Measurements from ENCODE around the gene TIGD2. TPM values are rescaled to one million over a fixed set of nuclear protein-coding genes. Genes with fewer than 3 reads are reported as not detected.
"Not testable (repeated sequence)": the region's sequence is repeated elsewhere in the genome, so short reads cannot be mapped to it uniquely, and the experiment has no call there.

The TIGD2 gene
- total and polyA plus RNA-seq, 7 donors, result 1.4 to 3.3 (median 2.3) TPM

- no peaks in the 10 kb centered on the region for H3K27me3 ChIP-seq
- DNase-seq, result no peak
- H3K4me3 ChIP-seq, result no peak overlapping the region
- WGBS, 2 donors, result 37 to 67% methylated on average over 3 of the region's 3 CpGs
- H3K27ac ChIP-seq, result no peak overlapping the region
- intact Hi-C loops (cut with DNase I), result no loop called here
- no peaks in the 10 kb centered on the region for H3K4me1 ChIP-seq
- H3K36me3 ChIP-seq, result no peaks in the 10 kb centered on the region
- no peaks in the 10 kb centered on the region for H3K9me3 ChIP-seq
- TF ChIP-seq POLR2AphosphoS5 (IDR thresholded peaks at IDR 0.05), result no peak
- TF ChIP-seq EP300 (IDR thresholded peaks at IDR 0.05), result no peak
- TF ChIP-seq POLR2A (IDR thresholded peaks at IDR 0.05), result no peak
- TF ChIP-seq CTCF (IDR thresholded peaks at IDR 0.05), result no peak
Measured at GRCh38 chr4:89136525-89136924, 25.2 kb downstream of the TIGD2 start.

- intact Hi-C loops (cut with DNase I), result no loop called here
- no peaks in the 10 kb centered on the region for H3K36me3 ChIP-seq
- no peaks in the 10 kb centered on the region for H3K27me3 ChIP-seq
- H3K4me1 ChIP-seq, result no peaks in the 10 kb centered on the region
- TF ChIP-seq EP300 (IDR thresholded peaks at IDR 0.05) (no peak), POLR2A (IDR thresholded peaks at IDR 0.05) (no peak), CTCF (IDR thresholded peaks at IDR 0.05) (no peak), POLR2AphosphoS5 (IDR thresholded peaks at IDR 0.05) (no peak)
- no peak overlapping the region for H3K4me3 ChIP-seq
- 92 to 96% methylated on average over 5 of the region's 5 CpGs for WGBS, 2 donors
- no peak for DNase-seq
- H3K9me3 ChIP-seq, result no peaks in the 10 kb centered on the region
- no peak overlapping the region for H3K27ac ChIP-seq
Measured at GRCh38 chr4:89137231-89137630, 25.9 kb downstream of the TIGD2 start.

- no peaks in the 10 kb centered on the region for H3K4me1 ChIP-seq
- H3K27ac ChIP-seq, result no peak overlapping the region
- no peaks in the 10 kb centered on the region for H3K27me3 ChIP-seq
- no peaks in the 10 kb centered on the region for H3K9me3 ChIP-seq
- H3K36me3 ChIP-seq, result no peaks in the 10 kb centered on the region
- intact Hi-C loops (cut with DNase I), result no loop called here
- 94 to 95% methylated on average over 12 of the region's 12 CpGs for WGBS, 2 donors
- H3K4me3 ChIP-seq, result no peak overlapping the region
- no peak for DNase-seq
- TF ChIP-seq EP300 (IDR thresholded peaks at IDR 0.05) (no peak), POLR2A (IDR thresholded peaks at IDR 0.05) (no peak)
Measured at GRCh38 chr4:89137695-89138094, 26.4 kb downstream of the TIGD2 start.

GRCh38 chr4:89140168-89140759 is 28.9 kb downstream of the TIGD2 start:
- Histone ChIP-seq H3K4me1 (no peaks in the 10 kb centered on the region), H3K27me3 (no peaks in the 10 kb centered on the region), H3K4me3 (no peak overlapping the region), H3K36me3 (no peaks in the 10 kb centered on the region), H3K27ac (no peak overlapping the region), H3K9me3 (no peaks in the 10 kb centered on the region)
- no peak for DNase-seq
- intact Hi-C loops (cut with DNase I), result no loop called here
- WGBS, 2 donors, result 90 to 93% methylated on average over 6 of the region's 6 CpGs
- TF ChIP-seq EP300 (IDR thresholded peaks at IDR 0.05), result no peak
- TF ChIP-seq POLR2AphosphoS5 (IDR thresholded peaks at IDR 0.05), result no peak
- no peak for TF ChIP-seq CTCF (IDR thresholded peaks at IDR 0.05)
- no peak for TF ChIP-seq POLR2A (IDR thresholded peaks at IDR 0.05)

GRCh38 chr4:89142691-89143669 is 31.6 kb downstream of the TIGD2 start:
- H3K36me3 ChIP-seq, result no peaks in the 10 kb centered on the region
- WGBS, 2 donors, result 70 to 83% methylated on average over 4 of the region's 4 CpGs
- no peak for DNase-seq
- TF ChIP-seq CTCF (IDR thresholded peaks at IDR 0.05) (no peak), POLR2A (IDR thresholded peaks at IDR 0.05) (no peak), EP300 (IDR thresholded peaks at IDR 0.05) (no peak), POLR2AphosphoS5 (IDR thresholded peaks at IDR 0.05) (no peak)
- H3K27me3 ChIP-seq, result no peaks in the 10 kb centered on the region
- H3K4me1 ChIP-seq, result no peaks in the 10 kb centered on the region
- intact Hi-C loops (cut with DNase I), result no loop called here
- H3K9me3 ChIP-seq, result no peaks in the 10 kb centered on the region
- no peak overlapping the region for H3K4me3 ChIP-seq
- H3K27ac ChIP-seq, result no peak overlapping the region

GRCh38 chr4:89144652-89145051 is 33.3 kb downstream of the TIGD2 start:
- 97 to 98% methylated on average over 1 of the region's 1 CpG for WGBS, 2 donors

More at GRCh38 chr4:89144652-89145051, 33.3 kb downstream of the TIGD2 start:
- intact Hi-C loops (cut with DNase I); H3K4me3 ChIP-seq; H3K27me3 ChIP-seq; H3K9me3 ChIP-seq; H3K27ac ChIP-seq; DNase-seq; H3K36me3 ChIP-seq; H3K4me1 ChIP-seq: not testable (repeated sequence)
